HL-60 (cell line): ENCODE measurements around the gene STX8.
A peak's percentile ranks its signal among the peaks of the same experiment; 100 is the strongest.
"Not testable (repeated sequence)": the region's sequence is repeated elsewhere in the genome, so short reads cannot be mapped to it uniquely, and the experiment has no call there.

Experiments
- DNase-seq, 2 experiments: peaks; one replicate each; pipeline ENCODE4 v3.0.0-alpha.2; 2010 to 2020; ENCODE audit warnings: low read depth in 1 of 2, low spot score in 1 of 2
- H3K27ac ChIP-seq: fragments of 250-450 bp; sonication (Bioruptor Pico); replicated peaks from 2 replicates; pipeline ENCODE4 v1.5.1; 2020; ENCODE audit warnings: mild to moderate bottlenecking, moderate library complexity
- H3K27me3 ChIP-seq: fragments of 250-450 bp; sonication (Bioruptor Pico); 2 replicates; pipeline ENCODE4 v1.5.1; 2021; ENCODE audit warnings: mild to moderate bottlenecking, moderate library complexity; ENCODE audit not compliant: insufficient read depth, poor library complexity, severe bottlenecking
- H3K4me3 ChIP-seq: replicated peaks from 2 replicates; pipeline ENCODE4 v1.5.1; 2011; ENCODE audit warnings: mild to moderate bottlenecking, control low read depth, low read length; ENCODE audit not compliant: insufficient read depth
- GABPA ChIP-seq: IDR thresholded peaks from 2 replicates; pipeline ENCODE4 v1.6.1; 2012; ENCODE audit warnings: low read depth
- POLR2AphosphoS5 ChIP-seq: IDR thresholded peaks from 2 replicates; pipeline ENCODE4 v1.6.1; 2012; ENCODE audit warnings: low read depth
- SPI1 ChIP-seq: IDR thresholded peaks from 2 replicates; pipeline ENCODE4 v1.6.1; 2012; ENCODE audit warnings: low read depth, mild to moderate bottlenecking, borderline replicate concordance
- TF ChIP-seq, protein P1 (sequence below): IDR thresholded peaks from one replicate; pipeline ENCODE4 v1.5.1; 2011; ENCODE audit warnings: low read length, control low read depth, inconsistent platforms; ENCODE audit not compliant: insufficient read depth
- TF ChIP-seq, protein P2 (sequence below): IDR thresholded peaks from 2 replicates; pipeline ENCODE4 v1.6.1; 2012; ENCODE audit warnings: low read depth; ENCODE audit not compliant: insufficient replicate concordance

Gene STX8

DNA sequence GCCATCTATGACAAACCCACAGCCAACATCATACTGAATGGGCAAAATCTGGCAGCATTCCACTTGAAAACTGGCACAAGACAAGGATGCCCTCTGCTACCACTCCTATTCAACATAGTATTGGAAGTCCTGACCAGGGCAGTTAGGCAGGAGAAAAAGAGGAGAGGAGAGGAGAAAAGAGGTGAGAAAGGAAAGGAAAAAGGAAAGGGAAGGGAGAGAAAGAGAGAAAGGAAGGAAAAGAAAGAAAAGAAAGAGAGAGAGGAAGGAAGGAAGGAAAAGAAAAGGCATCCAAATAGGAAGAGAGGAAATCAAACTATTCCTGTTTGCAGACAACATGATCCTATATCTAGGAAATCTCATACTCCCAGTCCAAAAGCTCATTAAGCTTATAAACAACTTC lies 11.5 kb downstream of the STX8 start:
- DNase-seq = no peak
- Histone ChIP-seq H3K27ac (no peak overlapping the region), H3K4me3 (no peak overlapping the region), H3K27me3 (no peaks in the 10 kb centered on the region)
- TF ChIP-seq SPI1 (no peak), POLR2AphosphoS5 (no peak), GABPA (no peak)
- TF ChIP-seq, protein P1, sequence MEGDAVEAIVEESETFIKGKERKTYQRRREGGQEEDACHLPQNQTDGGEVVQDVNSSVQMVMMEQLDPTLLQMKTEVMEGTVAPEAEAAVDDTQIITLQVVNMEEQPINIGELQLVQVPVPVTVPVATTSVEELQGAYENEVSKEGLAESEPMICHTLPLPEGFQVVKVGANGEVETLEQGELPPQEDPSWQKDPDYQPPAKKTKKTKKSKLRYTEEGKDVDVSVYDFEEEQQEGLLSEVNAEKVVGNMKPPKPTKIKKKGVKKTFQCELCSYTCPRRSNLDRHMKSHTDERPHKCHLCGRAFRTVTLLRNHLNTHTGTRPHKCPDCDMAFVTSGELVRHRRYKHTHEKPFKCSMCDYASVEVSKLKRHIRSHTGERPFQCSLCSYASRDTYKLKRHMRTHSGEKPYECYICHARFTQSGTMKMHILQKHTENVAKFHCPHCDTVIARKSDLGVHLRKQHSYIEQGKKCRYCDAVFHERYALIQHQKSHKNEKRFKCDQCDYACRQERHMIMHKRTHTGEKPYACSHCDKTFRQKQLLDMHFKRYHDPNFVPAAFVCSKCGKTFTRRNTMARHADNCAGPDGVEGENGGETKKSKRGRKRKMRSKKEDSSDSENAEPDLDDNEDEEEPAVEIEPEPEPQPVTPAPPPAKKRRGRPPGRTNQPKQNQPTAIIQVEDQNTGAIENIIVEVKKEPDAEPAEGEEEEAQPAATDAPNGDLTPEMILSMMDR = no peak
- TF ChIP-seq, protein P2, sequence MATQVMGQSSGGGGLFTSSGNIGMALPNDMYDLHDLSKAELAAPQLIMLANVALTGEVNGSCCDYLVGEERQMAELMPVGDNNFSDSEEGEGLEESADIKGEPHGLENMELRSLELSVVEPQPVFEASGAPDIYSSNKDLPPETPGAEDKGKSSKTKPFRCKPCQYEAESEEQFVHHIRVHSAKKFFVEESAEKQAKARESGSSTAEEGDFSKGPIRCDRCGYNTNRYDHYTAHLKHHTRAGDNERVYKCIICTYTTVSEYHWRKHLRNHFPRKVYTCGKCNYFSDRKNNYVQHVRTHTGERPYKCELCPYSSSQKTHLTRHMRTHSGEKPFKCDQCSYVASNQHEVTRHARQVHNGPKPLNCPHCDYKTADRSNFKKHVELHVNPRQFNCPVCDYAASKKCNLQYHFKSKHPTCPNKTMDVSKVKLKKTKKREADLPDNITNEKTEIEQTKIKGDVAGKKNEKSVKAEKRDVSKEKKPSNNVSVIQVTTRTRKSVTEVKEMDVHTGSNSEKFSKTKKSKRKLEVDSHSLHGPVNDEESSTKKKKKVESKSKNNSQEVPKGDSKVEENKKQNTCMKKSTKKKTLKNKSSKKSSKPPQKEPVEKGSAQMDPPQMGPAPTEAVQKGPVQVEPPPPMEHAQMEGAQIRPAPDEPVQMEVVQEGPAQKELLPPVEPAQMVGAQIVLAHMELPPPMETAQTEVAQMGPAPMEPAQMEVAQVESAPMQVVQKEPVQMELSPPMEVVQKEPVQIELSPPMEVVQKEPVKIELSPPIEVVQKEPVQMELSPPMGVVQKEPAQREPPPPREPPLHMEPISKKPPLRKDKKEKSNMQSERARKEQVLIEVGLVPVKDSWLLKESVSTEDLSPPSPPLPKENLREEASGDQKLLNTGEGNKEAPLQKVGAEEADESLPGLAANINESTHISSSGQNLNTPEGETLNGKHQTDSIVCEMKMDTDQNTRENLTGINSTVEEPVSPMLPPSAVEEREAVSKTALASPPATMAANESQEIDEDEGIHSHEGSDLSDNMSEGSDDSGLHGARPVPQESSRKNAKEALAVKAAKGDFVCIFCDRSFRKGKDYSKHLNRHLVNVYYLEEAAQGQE = no peak

DNA sequence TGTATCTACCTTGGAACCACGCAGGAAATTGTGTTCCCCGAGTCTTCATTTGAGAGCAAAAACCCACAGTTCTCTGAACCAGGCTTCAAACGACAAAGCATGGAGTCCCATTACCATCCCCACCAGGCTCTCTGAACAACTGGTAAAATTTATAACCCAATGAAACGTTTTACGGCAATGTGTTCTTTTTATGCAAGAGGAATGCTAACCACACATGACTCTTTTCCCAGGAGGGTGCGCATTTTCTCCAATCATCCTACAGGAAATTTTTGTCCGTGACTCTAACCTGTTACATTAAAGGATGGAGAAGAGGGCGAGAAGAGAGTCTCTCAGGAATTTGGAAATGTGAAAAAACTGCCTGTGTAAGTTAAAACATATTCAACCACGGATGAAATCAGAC lies 17.8 kb downstream of the STX8 start:
- no peak for DNase-seq
- Histone ChIP-seq H3K4me3 (no peak overlapping the region), H3K27me3 (no peaks in the 10 kb centered on the region), H3K27ac (no peak overlapping the region)
- TF ChIP-seq, protein P1 = no peak
- TF ChIP-seq POLR2AphosphoS5 (no peak), SPI1 (no peak), GABPA (no peak)
- TF ChIP-seq, protein P2 = no peak

DNA sequence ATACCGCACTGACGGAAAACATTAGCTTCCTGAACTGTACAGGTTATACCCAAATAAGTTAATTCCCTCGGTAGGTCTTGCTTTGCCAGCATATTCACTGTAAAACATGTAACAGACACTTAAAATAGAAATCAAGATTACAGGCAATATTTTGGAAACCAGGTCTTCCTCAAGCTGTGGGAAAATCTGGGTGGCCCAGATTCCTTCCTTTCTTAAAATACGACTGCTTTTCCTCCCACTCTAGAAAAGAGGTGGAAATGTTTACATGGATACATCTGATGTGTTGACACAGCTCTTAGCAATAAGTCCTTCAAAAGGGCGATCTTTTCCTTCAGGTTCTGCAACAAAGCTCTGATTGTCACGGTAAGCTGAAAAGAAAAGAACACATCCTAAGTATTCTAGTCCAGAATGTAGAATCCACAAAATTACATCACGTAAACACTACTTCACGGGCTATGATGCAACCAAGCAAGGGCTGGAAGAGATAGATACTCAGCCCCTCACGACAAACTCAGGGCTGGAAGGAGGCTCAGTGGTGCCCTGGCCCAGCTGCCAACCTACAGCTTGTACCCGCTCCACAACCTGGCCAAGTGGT lies 18.4 kb downstream of the STX8 start:
- no peak for DNase-seq
- TF ChIP-seq, protein P2 = no peak
- TF ChIP-seq GABPA (no peak), SPI1 (no peak), POLR2AphosphoS5 (no peak)
- TF ChIP-seq, protein P1 = no peak
- no peak overlapping the region for H3K27ac ChIP-seq
- H3K4me3 ChIP-seq = no peak overlapping the region
- no peaks in the 10 kb centered on the region for H3K27me3 ChIP-seq

DNA sequence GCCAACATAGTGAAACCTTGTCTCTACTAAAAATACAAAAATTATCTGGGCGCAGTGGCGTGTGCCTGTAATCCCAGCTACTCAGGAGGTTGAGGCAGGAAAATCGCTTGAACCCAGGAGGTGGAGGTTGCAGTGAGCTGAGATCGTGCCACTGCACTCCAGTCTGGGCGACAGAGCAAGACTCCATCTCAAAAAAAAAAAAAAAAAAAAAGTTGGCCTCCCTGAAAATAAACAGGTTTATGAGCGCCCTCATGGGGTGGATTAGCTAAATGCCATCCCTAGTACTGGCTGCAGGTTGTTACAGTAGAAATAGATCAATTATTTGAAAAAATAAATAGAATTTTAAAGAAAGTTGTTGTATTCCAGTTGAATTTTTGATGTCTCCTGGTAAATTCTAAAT lies 20.9 kb downstream of the STX8 start:
- peak in 1 of 2 experiments; percentile 14 for DNase-seq
- H3K4me3 ChIP-seq, H3K27me3 ChIP-seq, H3K27ac ChIP-seq: not testable (repeated sequence)
